ENCODE results near the gene PLA2G2C. TPM values are rescaled to one million over a fixed set of nuclear protein-coding genes. Genes with fewer than 3 reads are reported as not detected.

Gene PLA2G2C
- total RNA-seq, 2 experiments from 2014 or later, result not detected

GRCh38 chr1:20153000-20153418 is 33.3 kb downstream of the PLA2G2C start:
- H3K4me1 Mint-ChIP-seq (ENCODE audit: low read depth), result peaks cover 12% of the 10 kb centered on the region
- TF ChIP-seq, protein P1, sequence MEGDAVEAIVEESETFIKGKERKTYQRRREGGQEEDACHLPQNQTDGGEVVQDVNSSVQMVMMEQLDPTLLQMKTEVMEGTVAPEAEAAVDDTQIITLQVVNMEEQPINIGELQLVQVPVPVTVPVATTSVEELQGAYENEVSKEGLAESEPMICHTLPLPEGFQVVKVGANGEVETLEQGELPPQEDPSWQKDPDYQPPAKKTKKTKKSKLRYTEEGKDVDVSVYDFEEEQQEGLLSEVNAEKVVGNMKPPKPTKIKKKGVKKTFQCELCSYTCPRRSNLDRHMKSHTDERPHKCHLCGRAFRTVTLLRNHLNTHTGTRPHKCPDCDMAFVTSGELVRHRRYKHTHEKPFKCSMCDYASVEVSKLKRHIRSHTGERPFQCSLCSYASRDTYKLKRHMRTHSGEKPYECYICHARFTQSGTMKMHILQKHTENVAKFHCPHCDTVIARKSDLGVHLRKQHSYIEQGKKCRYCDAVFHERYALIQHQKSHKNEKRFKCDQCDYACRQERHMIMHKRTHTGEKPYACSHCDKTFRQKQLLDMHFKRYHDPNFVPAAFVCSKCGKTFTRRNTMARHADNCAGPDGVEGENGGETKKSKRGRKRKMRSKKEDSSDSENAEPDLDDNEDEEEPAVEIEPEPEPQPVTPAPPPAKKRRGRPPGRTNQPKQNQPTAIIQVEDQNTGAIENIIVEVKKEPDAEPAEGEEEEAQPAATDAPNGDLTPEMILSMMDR (IDR thresholded peaks at IDR 0.05), result no peak
- Histone ChIP-seq H3K4me1 (ENCODE audit: insufficient read depth, low read length) (peaks cover 21% of the 10 kb centered on the region), H3K27ac (ENCODE audit: low read depth in 1 of 2, low read length in 2 of 2) (no peak overlapping the region), H3K36me3 (ENCODE audit: insufficient read depth, low read length) (no peaks in the 10 kb centered on the region), H3K27me3 (ENCODE audit: control insufficient read depth in 1 of 2, insufficient read depth in 2 of 2, low read length in 2 of 2) (no peaks in the 10 kb centered on the region), H3K4me3 (ENCODE audit: low read length) (no peak overlapping the region), H3K9me3 (ENCODE audit: control insufficient read depth in 1 of 2, insufficient read depth in 1 of 2, low read length in 2 of 2) (no peaks in the 10 kb centered on the region)
- ATAC-seq (ENCODE audit: poor library complexity) (no peak), DNase-seq (no peak)
- POLR2A ChIA-PET, result no interaction called here
- H3K36me3 Mint-ChIP-seq (ENCODE audit: low read depth), result no peaks in the 10 kb centered on the region
- CTCF ChIA-PET, result interaction anchor here (1.1 to 2.4 kb wide), 4 partner anchors 29 to 240 kb away, joined by 3 to 18 read pairs (median 6); no protein-coding TSS in a partner anchor
- H3K4me3 Mint-ChIP-seq, result no peak overlapping the region
- intact Hi-C loops (cut with DNase I, micrococcal nuclease), result loop anchor here (1.0 to 10.0 kb wide), 6 partner anchors 42 to 436 kb away; no protein-coding TSS in a partner anchor
- no peaks in the 10 kb centered on the region for H3K27me3 Mint-ChIP-seq
- H3K27ac Mint-ChIP-seq, result no peak overlapping the region
- peaks cover 2% of the 10 kb centered on the region for H3K9me3 Mint-ChIP-seq

DNA sequence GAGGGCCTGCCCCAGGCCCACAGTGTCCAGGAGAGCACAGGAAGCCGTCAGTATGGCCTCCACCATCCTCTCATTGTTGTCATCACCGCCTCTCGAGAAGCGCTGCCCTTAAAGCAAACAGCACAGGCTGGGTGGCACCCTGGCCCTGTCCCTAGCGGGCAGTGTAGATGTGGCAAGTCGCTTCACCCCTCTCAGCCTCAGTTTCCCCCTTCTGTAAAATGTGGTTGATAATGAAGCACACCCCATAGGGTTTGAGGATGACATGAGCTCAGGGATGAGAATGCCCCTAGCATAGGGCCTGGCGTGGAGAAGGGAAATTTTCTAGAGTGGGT is 33.8 kb downstream of the PLA2G2C start:
- Histone ChIP-seq H3K27ac (ENCODE audit: low read depth in 1 of 2, low read length in 2 of 2) (no peak overlapping the region), H3K4me1 (ENCODE audit: insufficient read depth, low read length) (peaks cover 21% of the 10 kb centered on the region), H3K4me3 (ENCODE audit: low read length) (peak overlapping the region; percentile 62), H3K27me3 (ENCODE audit: control insufficient read depth in 1 of 2, insufficient read depth in 2 of 2, low read length in 2 of 2) (no peaks in the 10 kb centered on the region), H3K9me3 (ENCODE audit: control insufficient read depth in 1 of 2, insufficient read depth in 1 of 2, low read length in 2 of 2) (no peaks in the 10 kb centered on the region), H3K36me3 (ENCODE audit: insufficient read depth, low read length) (no peaks in the 10 kb centered on the region)
- ATAC-seq (ENCODE audit: poor library complexity) (no peak), DNase-seq (no peak)
- Mint-ChIP-seq H3K36me3 (ENCODE audit: low read depth) (no peaks in the 10 kb centered on the region), H3K9me3 (no peaks in the 10 kb centered on the region), H3K27me3 (no peaks in the 10 kb centered on the region), H3K4me3 (peak overlapping the region; percentile 81), H3K27ac (no peak overlapping the region), H3K4me1 (ENCODE audit: low read depth) (peaks cover 12% of the 10 kb centered on the region)
- ChIA-PET POLR2A (interaction anchor here (0.8 kb wide), 1 partner anchor 9 kb away, joined by 3 read pairs; no protein-coding TSS in a partner anchor), CTCF (interaction anchor here (0.6 to 2.4 kb wide), 14 partner anchors 10 to 239 kb away, joined by 3 to 18 read pairs (median 4); no protein-coding TSS in a partner anchor)
- intact Hi-C loops (cut with DNase I, micrococcal nuclease), result loop anchor here (1.0 to 10.0 kb wide), 6 partner anchors 43 to 435 kb away; no protein-coding TSS in a partner anchor
- TF ChIP-seq, protein P1 (IDR thresholded peaks at IDR 0.05), result peak; percentile 51

DNA sequence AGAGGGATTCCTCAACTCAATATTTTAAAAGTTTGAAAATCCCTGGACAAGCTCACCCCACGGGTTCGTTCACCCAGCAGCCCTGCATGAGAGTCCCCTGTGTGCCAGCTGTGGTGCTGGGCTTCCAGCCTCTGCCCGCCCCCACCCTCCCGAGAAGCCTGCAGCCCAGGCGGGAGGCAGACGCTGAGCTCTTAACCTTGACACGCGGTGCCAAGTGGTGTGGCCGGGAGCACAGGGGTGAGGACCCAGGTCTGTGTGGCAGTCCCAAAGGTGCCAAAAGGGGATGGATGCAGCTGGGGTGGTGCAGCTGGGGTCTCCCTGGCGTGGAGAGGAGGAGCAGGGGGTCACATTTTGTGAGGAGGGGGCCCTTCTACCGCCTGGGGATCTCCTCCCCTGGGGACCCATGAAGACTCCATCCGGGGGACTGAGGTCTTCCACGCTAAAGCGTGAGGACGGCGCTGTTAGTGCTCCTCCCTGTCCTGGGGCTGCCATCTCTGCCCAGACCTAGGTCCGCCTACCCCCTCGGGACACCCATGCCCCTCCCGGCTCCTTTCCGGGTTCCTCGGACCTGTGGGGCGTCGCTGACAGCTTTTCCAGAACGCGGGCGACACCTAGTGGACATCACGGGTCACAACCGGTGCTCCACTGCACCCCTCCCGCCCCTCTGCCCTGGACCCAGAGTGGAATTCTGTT is 34.3 kb downstream of the PLA2G2C start:
- intact Hi-C loops (cut with DNase I, micrococcal nuclease), result loop anchor here (1.0 to 10.0 kb wide), 6 partner anchors 43 to 435 kb away; no protein-coding TSS in a partner anchor
- H3K4me1 Mint-ChIP-seq (ENCODE audit: low read depth), result peaks cover 12% of the 10 kb centered on the region
- H3K4me1 ChIP-seq (ENCODE audit: insufficient read depth, low read length), result peaks cover 21% of the 10 kb centered on the region
- no peak overlapping the region for H3K27ac ChIP-seq (ENCODE audit: low read depth in 1 of 2, low read length in 2 of 2)
- H3K4me3 Mint-ChIP-seq, result peak overlapping the region; percentile 81
- no peaks in the 10 kb centered on the region for H3K36me3 ChIP-seq (ENCODE audit: insufficient read depth, low read length)
- ATAC-seq (ENCODE audit: poor library complexity) (peak; percentile 91), DNase-seq (peak; percentile 64 to 87 (median 73))
- H3K27me3 Mint-ChIP-seq, result no peaks in the 10 kb centered on the region
- H3K4me3 ChIP-seq (ENCODE audit: low read length), result peak overlapping the region; percentile 62
- CTCF ChIA-PET, result interaction anchor here (0.5 to 2.4 kb wide), 16 partner anchors 11 to 1629 kb away, joined by 3 to 18 read pairs (median 4); no protein-coding TSS in a partner anchor
- H3K27ac Mint-ChIP-seq, result no peak overlapping the region
- H3K36me3 Mint-ChIP-seq (ENCODE audit: low read depth), result no peaks in the 10 kb centered on the region
- POLR2A ChIA-PET, result interaction anchor here (0.8 kb wide), 1 partner anchor 9 kb away, joined by 3 read pairs; no protein-coding TSS in a partner anchor
- H3K9me3 Mint-ChIP-seq, result no peaks in the 10 kb centered on the region
- no peaks in the 10 kb centered on the region for H3K27me3 ChIP-seq (ENCODE audit: control insufficient read depth in 1 of 2, insufficient read depth in 2 of 2, low read length in 2 of 2)
- no peaks in the 10 kb centered on the region for H3K9me3 ChIP-seq (ENCODE audit: control insufficient read depth in 1 of 2, insufficient read depth in 1 of 2, low read length in 2 of 2)
- TF ChIP-seq, protein P1 (IDR thresholded peaks at IDR 0.05), result peak; percentile 91
